HG03066 (cell line): ENCODE data around the gene FLII.
"Not testable (repeated sequence)": the region's sequence is repeated elsewhere in the genome, so short reads cannot be mapped to it uniquely, and the experiment has no call there.

Experiments
- ATAC-seq: cut with Tn5 transposase; IDR thresholded peaks from one replicate; pipeline ENCODE4 v1.9.1; 2021; ENCODE audit warnings: low read depth; ENCODE audit not compliant: unreplicated experiment

The FLII gene

DNA sequence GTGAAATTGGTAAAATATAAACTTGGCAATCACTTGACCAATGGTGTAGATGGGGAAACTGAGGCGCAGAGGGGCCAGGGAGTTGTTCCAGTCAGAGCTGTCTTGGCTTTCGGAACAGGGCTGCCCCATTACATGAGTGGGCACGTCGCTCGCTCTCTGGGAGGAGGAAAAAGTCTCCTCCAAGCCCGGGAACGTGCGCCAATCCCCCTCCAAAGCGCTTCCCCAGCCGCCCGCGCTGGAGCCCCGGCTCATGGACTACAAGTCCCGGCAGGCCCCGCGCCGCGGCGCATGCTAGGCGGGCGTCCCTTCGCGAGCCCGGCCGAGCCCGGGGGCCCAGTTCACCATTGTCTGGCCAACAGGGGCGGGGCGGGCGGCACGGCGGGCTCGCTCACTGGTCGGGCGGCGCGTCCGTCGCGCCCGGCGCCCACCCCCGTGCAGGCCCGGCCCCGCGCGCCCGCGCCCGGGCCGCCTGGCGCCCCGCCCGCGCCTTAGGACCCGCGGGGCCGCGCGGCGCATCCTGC is 33.4 kb downstream of the FLII start, which contains the start of gene LLGL1:
Gene LLGL1, plus strand, starts transcription at position 515 of the 521 bp plus-strand sequence. CDS start 48 bp downstream, outside the sequence.
- peak; percentile 88 for ATAC-seq

DNA sequence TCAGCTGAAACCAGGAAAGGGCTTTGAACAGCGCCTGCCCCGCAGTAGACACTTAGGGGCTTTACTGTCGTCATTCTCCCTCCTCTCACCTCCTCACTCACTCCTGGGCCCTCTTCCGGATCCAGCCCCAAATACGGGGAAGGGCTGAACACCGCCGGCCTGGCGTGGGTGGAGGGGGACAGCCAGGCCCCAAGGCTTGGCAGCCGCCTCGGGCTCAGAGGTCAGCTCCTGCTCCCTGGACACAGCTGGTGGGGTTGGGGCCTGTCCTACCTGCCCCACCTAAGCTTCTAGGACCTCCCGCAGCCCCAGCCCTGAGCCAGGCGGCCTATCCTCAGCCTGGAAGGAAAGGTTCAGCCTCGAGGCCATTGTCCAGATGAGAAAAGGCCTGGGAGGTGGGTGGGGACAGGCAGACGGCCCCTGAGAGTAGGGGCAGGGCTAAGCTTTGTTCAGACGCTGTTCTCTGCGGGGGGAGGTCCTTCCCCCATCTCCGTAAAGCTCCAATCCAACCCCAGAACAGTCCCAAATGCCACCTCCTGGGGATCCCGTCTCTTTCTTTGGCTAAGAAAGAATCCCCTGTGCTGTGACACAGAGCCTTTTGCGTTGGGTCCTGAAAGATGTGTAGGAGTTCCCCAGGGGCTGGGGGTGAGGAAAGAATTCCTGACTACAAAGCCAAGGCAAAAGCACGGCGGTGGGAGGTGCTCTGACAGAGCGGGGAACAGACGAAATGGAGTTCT is 34.0 kb downstream of the FLII start:
- no peak for ATAC-seq

DNA sequence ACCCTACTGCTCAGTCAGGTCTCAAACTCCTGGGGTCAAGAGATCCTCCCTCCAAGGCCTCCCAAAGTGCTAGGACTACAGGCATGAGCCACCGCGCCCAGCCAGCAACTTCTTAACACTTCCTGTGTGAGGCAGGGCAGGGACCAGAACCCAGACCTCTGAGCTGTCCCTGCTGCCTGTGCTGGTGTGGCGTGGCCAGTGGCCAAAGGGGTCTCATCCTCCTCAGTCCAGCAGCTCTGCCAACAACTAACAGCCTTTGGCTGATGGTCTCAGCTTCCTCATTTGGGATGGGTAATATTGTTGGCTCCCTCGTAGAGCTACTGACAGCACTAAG is 34.5 kb downstream of the FLII start:
- no peak for ATAC-seq

DNA sequence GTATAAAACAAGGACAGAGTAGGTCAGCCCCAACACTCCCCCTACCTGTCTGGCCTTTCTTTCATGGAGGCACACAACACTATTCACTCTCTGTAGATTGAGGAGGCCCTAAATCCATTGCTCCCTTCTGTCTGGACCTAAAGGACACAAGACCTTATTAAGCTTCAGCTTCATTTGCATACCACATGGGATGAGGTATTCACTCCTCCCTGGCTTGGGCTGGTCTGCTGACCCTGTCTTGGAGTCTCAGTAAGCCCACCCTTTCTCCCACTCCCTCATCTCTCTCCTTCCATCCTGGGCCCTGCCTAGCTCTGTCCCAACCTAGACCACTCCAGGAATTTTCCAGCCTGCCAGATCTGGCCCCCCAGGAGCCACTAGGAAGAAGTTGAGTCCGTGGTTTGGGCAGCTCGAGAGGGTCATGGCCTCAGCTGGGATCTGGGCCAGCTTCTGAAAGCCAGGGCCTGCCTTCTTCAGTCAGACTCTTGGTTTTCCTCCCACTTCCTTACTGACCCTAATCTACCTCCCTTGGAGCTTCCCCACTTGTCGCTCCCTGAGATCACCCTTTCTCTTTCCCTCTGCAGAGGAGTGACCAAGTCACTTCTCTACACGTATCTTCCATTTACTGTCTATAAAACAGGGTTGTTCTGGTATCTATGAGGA is 39.7 kb downstream of the FLII start:
- no peak for ATAC-seq

DNA sequence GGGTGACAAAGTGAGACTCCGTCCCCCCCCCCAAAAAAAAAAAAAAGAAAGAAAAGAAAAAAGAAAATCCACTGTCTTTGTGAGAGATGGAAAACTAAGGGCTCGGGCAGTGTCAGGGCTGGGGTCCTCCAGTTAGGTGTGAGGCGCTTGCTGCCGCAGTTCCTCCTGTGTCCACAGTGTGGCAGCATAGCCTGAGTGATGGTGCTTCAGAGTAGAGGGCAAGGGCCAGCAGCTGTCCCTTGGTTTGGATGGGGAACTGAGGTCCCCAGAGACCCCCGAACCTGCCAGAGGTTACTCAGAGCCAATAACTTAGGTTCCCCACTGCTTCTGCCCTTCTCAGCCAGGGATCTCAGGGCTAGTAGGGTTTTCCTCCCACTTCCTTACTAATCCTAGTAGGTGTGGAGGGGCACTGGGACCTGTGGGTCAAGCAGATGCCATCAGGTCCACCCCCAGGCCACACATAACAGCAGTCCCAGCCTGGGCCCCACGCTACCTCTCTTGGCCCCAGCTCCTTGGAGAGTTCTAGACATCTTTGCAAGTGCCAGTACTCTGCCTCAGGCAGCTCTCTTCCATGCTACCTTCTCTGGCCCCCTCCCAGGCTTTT is 41.0 kb downstream of the FLII start:
- no peak for ATAC-seq

DNA sequence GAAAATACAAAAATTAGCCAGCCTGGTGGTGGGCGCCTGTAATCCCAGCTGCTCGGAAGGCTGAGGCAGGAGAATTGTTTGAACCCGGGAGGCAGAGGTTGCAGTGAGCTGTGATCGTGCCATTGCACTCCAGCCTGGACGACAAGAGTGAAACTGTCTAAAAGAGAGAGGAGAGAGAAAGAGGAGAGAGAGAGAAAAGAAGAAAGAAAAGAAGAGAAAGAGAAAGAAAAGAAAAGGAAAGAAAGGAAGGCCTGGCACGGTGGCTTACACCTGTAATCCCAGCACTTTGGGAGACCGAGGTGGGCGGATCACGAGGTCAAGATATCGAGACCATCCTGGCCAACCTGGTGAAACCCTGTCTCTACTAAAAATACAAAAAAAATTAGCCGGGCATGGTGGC is 41.6 kb downstream of the FLII start:
- not testable (repeated sequence) for ATAC-seq

DNA sequence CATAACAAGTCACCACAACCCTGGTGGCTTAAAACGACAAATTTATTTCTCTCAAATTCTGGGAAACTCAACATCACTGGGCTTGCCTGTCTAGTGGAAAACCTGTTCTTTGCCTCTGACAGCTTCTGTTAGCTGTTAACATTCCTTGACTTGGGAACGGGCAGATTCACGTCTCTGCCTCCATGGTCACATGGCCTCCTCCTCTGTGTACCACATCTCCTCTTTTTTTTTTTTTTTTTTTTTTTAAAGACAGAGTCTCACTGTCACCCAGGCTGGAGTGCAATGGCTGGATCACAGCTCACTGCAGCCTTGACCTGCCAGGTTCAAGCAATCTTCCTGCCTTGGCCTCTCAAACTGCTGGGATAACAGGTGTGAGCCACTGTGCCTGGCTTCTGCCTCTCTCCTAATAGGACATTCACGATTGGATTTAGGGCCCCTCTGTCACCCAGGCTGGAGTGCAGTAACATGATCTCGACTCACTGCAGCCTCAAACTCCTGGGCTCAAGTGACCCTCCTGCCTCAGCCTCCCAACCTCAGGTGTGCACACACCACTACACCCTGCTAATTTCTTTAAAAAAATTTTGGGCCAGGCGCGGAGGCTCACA is 44.8 kb downstream of the FLII start:
- ATAC-seq = no peak

DNA sequence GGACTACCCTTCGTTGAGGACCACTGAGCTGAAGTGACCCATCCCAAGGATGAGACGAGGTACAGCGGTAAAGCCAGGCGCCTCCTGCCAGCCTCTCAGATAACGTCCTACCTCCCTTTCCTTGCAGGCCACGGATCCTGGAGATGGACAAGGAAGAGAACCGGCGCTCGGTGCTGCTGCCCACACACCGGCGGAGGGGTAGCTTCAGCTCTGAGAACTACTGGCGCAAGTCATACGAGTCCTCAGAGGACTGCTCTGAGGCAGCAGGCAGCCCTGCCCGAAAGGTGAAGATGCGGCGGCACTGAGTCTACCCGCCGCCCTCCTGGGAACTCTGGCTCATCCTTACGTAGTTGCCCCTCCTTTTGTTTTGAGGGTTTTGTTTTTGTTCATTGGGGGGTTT is 50.4 kb downstream of the FLII start:
- no peak for ATAC-seq

DNA sequence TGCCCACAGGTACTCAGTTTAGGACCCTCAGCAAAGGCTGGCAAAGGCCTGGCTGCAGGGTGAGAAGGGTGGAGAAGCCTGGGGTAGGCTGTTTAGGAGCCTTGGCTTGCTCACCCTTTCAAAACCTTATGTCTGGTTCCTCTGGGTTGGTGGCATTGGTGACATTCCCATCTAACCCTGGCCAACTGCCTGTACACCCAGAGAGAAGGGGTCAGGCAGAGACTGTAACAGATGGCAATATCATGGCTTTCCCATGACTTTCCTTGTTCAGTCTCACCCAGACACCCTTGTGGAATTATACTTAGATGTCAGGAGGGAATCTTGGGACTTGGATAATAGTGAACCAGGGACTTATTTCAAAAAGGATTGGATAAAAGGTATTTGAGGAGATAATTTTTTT is 51.6 kb downstream of the FLII start:
- no peak for ATAC-seq

DNA sequence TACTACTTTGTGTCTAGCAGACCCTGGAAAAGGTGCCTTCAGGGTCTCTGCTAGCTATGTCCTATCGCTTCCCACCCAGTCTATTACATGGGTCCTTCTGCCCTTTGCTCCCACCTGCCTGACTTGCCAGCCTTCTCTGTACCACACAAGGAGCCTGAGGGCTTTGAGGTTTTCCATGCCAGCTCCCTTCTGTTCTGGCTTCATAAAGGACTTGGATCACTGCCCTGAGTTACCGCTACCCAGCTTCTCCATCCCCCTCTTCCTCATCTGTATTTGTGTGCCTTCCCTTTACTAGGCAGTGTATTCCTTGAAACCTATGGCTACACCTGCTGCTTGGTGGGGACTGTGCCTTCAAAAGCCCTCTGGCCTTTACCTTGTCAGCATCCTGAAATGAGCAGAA is 52.7 kb downstream of the FLII start:
- ATAC-seq = no peak

DNA sequence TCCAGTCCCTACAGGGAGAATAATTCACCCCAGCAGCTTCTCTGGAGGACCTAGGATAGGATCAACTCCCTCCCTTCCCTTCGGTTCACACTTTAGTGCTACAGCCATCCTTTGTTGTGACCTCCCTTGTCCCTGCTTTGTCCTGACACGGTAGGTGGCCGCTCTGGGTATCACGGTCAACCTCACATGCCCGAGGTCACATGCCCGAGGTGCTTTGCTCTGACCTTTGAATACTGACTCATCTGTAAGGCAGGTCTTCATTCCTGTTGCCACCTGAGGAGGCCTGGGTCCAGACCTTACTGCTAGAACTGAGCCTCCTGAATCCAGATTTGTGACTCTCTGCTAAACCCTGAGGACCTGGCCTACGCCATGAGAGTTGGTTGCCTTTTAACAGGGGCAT is 55.2 kb downstream of the FLII start:
- no peak for ATAC-seq

DNA sequence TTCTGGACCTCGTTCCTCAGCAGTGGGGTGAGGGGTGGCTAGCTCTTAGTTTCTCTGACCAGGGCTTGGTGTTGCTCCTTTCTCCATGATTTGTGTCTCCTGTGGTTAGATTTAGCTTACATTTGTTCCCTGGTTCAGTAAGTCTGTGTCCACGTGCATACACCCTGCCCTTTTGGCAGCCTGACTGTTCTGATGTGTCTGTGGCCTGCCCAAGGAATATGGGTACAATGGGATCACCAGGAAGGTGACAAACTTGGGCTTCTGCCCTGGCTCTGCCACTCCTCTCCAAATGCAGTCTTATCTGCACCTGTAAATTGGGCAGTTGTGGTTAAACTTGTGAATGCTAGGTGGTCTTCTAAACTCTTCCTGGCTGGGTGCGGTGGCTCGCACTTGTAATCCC is 57.4 kb downstream of the FLII start:
- ATAC-seq = no peak

DNA sequence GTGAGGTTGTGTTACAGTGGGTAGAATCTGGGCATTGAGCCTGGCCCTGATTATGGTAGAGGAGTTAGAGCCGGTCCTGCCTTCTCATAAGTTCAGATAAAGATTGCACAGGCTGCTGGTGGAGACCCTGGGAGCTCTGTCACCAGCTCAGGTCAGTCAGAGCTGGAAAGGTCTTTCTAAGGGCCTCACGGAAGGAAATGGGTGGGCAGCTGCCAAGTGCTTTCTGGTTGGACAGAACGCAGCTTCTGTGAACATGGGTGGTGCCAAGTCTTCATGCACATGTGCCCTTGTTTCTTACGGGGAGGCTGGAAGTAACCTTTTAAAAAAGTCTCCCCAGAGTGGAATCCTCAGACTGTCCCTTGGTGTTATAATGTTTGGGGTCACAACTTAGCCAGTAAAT is 60.0 kb downstream of the FLII start:
- ATAC-seq = no peak

DNA sequence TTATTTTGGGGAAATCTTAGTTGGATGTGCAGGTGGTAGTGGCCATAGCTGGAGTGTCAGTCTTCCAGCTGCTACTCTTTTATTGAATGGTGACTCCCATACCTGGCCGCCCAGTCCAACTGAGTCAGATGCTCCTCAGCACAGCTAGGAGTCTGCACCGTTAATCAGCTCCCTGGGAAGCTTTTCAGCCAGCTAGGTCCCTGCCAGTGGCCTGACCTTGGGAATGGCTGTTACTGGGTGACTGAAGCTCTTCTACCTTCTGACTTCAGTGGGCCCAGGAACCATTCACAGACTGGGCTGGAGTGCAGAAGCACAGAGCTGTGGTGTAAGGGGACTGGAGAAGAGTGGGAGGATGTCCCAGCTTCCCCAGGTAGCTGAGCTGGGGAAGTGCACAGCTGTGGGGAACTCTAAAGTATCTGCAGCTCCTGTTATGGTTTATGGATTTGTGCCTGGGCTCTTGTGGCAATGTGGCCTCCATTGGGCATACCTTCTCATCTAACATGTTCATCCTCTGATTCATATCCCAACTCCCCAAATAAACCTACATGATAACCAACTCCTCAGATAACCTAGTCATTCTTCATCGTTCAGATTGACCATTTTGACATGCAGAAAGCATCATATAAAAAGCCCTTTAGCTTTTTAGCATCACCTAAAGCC is 60.9 kb downstream of the FLII start:
- no peak for ATAC-seq

DNA sequence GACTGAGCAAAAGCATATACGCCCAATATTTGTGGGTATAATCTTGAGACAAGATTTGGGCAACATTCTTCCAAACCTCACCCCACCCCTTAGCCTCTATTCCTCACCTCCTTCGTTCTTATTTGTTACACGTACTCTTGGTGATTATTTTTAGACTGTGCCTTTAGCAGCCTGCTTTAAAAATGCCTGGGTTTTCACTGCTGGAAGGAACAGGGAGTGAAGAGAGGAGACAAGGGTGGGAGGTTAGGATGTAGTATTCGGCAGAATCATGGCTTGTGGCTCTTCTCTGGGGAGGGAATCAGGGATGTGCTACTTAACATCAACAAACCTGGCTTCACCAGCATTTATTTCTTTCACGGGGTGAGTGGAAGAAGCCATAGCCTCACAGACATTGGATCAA is 63.3 kb downstream of the FLII start:
- ATAC-seq = no peak
